ENCODE measurements around the gene TMEM100. TPM values are rescaled to one million over a fixed set of nuclear protein-coding genes. Genes with fewer than 3 reads are reported as not detected.

TMEM100 gene
- total RNA-seq, 1 donor from 2014 or later = 0.54 TPM

DNA sequence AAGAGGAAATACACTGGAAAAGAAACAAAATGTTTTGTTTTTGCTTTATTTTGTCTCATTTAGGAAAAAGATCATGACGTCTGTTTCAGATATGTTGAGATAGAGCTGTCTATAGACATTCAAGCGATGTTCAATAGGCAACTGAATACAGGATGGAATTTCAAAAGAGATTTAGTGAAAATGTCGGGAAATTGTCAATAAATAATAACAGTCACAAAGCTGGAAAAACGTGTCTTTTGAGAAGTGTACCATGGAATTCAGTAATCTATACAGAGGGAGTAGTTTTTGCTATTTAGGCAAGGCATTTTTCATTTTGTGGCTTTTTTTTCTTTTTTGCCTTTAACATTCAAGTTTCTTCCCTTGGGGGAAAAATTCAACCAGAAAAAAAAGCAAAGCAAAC, 33.0 kb downstream of the TMEM100 start:
- H3K27me3 Mint-ChIP-seq (ENCODE audit: low read depth) = no peaks in the 10 kb centered on the region
- H3K27ac Mint-ChIP-seq (ENCODE audit: unreplicated experiment) = no peak overlapping the region
- peaks cover 17% of the 10 kb centered on the region for H3K9me3 Mint-ChIP-seq
- H3K36me3 Mint-ChIP-seq (ENCODE audit: low read depth) = peaks cover 3% of the 10 kb centered on the region
- H3K4me3 Mint-ChIP-seq = no peak overlapping the region
- no peak for DNase-seq (ENCODE audit: low read depth, low spot score)
- peaks cover 17% of the 10 kb centered on the region for H3K4me1 Mint-ChIP-seq
- TF ChIP-seq, protein P1, sequence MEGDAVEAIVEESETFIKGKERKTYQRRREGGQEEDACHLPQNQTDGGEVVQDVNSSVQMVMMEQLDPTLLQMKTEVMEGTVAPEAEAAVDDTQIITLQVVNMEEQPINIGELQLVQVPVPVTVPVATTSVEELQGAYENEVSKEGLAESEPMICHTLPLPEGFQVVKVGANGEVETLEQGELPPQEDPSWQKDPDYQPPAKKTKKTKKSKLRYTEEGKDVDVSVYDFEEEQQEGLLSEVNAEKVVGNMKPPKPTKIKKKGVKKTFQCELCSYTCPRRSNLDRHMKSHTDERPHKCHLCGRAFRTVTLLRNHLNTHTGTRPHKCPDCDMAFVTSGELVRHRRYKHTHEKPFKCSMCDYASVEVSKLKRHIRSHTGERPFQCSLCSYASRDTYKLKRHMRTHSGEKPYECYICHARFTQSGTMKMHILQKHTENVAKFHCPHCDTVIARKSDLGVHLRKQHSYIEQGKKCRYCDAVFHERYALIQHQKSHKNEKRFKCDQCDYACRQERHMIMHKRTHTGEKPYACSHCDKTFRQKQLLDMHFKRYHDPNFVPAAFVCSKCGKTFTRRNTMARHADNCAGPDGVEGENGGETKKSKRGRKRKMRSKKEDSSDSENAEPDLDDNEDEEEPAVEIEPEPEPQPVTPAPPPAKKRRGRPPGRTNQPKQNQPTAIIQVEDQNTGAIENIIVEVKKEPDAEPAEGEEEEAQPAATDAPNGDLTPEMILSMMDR (conservative IDR thresholded peaks at IDR 0.05) = no peak

GRCh38 chr17:55688057-55688456, 34.6 kb downstream of the TMEM100 start:
- TF ChIP-seq, protein P1 (conservative IDR thresholded peaks at IDR 0.05) = no peak
- no peak for DNase-seq (ENCODE audit: low read depth, low spot score)
- Mint-ChIP-seq H3K36me3 (ENCODE audit: low read depth) (peaks cover 3% of the 10 kb centered on the region), H3K27ac (ENCODE audit: unreplicated experiment) (no peak overlapping the region), H3K27me3 (ENCODE audit: low read depth) (no peaks in the 10 kb centered on the region), H3K9me3 (peaks cover 18% of the 10 kb centered on the region), H3K4me3 (no peak overlapping the region), H3K4me1 (peaks cover 17% of the 10 kb centered on the region)

- Mint-ChIP-seq H3K4me1 (peaks cover 17% of the 10 kb centered on the region), H3K27me3 (ENCODE audit: low read depth) (no peaks in the 10 kb centered on the region), H3K36me3 (ENCODE audit: low read depth) (peaks cover 3% of the 10 kb centered on the region), H3K4me3 (no peak overlapping the region), H3K27ac (ENCODE audit: unreplicated experiment) (no peak overlapping the region), H3K9me3 (peaks cover 18% of the 10 kb centered on the region)
- DNase-seq (ENCODE audit: low read depth, low spot score) = no peak
- TF ChIP-seq, protein P1 (conservative IDR thresholded peaks at IDR 0.05) = no peak
Measured at GRCh38 chr17:55687037-55687436, 35.6 kb downstream of the TMEM100 start.

DNA sequence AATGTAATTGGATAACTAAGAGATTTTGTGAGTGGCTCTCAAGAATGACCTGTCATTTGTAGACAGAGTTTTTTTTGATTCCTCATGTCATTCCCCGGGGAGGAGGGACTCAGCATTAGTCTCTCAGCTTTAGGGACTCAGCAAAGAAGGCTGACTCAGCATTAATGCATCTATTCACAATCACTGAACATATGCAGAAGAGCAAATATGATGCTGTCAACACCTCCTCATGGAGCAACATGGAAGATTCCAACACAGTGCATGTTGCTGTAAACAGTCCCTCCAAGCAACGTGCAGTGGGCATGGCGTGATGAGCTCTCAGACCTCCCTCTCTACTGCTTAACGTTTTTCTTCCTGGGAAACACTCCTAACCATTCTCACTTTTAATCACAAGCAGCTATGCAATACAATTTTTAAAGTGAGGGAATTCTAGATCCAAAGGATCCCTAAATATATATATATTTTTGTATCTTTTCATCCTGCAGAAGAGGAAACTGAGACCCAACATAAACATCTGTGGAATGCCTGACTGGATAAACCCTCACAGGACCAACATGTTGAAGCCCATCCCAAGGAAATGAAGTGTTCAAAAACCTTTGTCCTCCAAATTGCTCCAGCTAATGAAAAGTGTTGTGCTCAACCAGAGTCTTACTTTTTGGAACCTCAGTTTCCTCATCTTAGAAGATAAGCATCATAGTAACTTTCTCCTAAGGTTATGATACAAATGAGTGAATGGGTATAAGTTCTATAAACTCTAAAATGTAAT, 38.9 kb downstream of the TMEM100 start:
- Mint-ChIP-seq H3K27ac (ENCODE audit: unreplicated experiment) (no peak overlapping the region), H3K9me3 (peaks cover 18% of the 10 kb centered on the region), H3K36me3 (ENCODE audit: low read depth) (peaks cover 3% of the 10 kb centered on the region), H3K27me3 (ENCODE audit: low read depth) (no peaks in the 10 kb centered on the region), H3K4me1 (no peaks in the 10 kb centered on the region), H3K4me3 (no peak overlapping the region)
- DNase-seq (ENCODE audit: low read depth, low spot score) = no peak
- TF ChIP-seq, protein P1 (conservative IDR thresholded peaks at IDR 0.05) = no peak

- no peak for DNase-seq (ENCODE audit: low read depth, low spot score)
- Mint-ChIP-seq H3K4me3 (no peak overlapping the region), H3K9me3 (peaks cover 14% of the 10 kb centered on the region), H3K27ac (ENCODE audit: unreplicated experiment) (no peak overlapping the region), H3K27me3 (ENCODE audit: low read depth) (no peaks in the 10 kb centered on the region), H3K4me1 (no peaks in the 10 kb centered on the region), H3K36me3 (ENCODE audit: low read depth) (no peaks in the 10 kb centered on the region)
- TF ChIP-seq, protein P1 (conservative IDR thresholded peaks at IDR 0.05) = no peak
Measured at GRCh38 chr17:55681342-55681700, 41.3 kb downstream of the TMEM100 start.

Data from neural crest cell (in vitro differentiated cells).